Suprapubic skin (tissue), 4 donors: ENCODE measurements around the gene TEX261.

Source experiments
- CTCF ChIP-seq, 2 donors: fragments of 200-600 bp in 1 of 2; fragments of 450-650 bp in 1 of 2; sonication (generic) in 1 of 2; IDR thresholded peaks; one replicate each; pipeline ENCODE4 v1.5.1; 2016 to 2019; ENCODE audit warnings: antibody characterized with exemption in 2 of 2, mild to moderate bottlenecking in 1 of 2, moderate library complexity in 1 of 2
- EP300 ChIP-seq: sonication (generic); formaldehyde crosslinking; IDR thresholded peaks from one replicate; pipeline ENCODE4 v1.6.1; 2017; ENCODE audit warnings: antibody characterized with exemption
- POLR2A ChIP-seq, 2 donors: fragments of 450-650 bp; IDR thresholded peaks; one replicate each; pipeline ENCODE4 v1.6.1; 2017; ENCODE audit warnings: antibody characterized with exemption in 2 of 2, mild to moderate bottlenecking in 2 of 2, moderate library complexity in 2 of 2
- POLR2AphosphoS5 ChIP-seq, 3 donors: sonication (generic); formaldehyde crosslinking; IDR thresholded peaks; one replicate each; pipeline ENCODE4 v1.6.1; 2017; ENCODE audit warnings: antibody characterized with exemption in 3 of 3

GRCh38 chr2:70985956-70986355, 8.7 kb downstream of the TEX261 start:
- TF ChIP-seq CTCF (IDR thresholded peaks at IDR 0.05) (no peak), POLR2A (IDR thresholded peaks at IDR 0.05) (no peak), EP300 (no peak), POLR2AphosphoS5 (IDR thresholded peaks at IDR 0.05) (no peak)
